K562 (cell line): Measurements from ENCODE around the gene VPS37D. TPM values are rescaled to one million over a fixed set of nuclear protein-coding genes. Genes with fewer than 3 reads are reported as not detected.

ENCODE experiments used
- DNMT1 ChIP-seq: fragments of 450-650 bp; IDR thresholded peaks from 2 replicates; pipeline ENCODE4 v1.6.1; 2016; ENCODE audit warnings: antibody characterized with exemption, mild to moderate bottlenecking
- ETV5 ChIP-seq: sonication (generic); formaldehyde crosslinking; IDR thresholded peaks from 2 replicates; pipeline ENCODE4 v1.4.0; 2020; ENCODE audit warnings: low read depth, mild to moderate bottlenecking, missing genetic modification reagents
- EZH2 ChIP-seq: IDR thresholded peaks from 2 replicates; pipeline ENCODE4 v1.6.1; 2012; ENCODE audit warnings: low read depth, mild to moderate bottlenecking, inconsistent platforms, low read length, borderline replicate concordance
- FOXP4 ChIP-seq: sonication (generic); formaldehyde crosslinking; IDR thresholded peaks from 2 replicates; pipeline ENCODE4 v1.8.0; 2022; ENCODE audit warnings: mild to moderate bottlenecking, missing genetic modification reagents, borderline replicate concordance
- KAT7 ChIP-seq: sonication (generic); formaldehyde crosslinking; IDR thresholded peaks from 2 replicates; pipeline ENCODE4 v1.8.0; 2022; ENCODE audit warnings: missing genetic modification reagents, mild to moderate bottlenecking, borderline replicate concordance
- MED1 ChIP-seq: sonication (generic); formaldehyde crosslinking; IDR thresholded peaks from 2 replicates; pipeline ENCODE4 v1.8.1; 2023; ENCODE audit warnings: missing genetic modification reagents, borderline replicate concordance
- NR2C1 ChIP-seq, 2 experiments: fragments of 450-650 bp; IDR thresholded peaks; 2 replicates each; pipeline ENCODE4 v1.6.1; 2017; ENCODE audit warnings: mild to moderate bottlenecking in 2 of 2, antibody characterized with exemption in 1 of 2, inconsistent platforms in 1 of 2, missing compliant biosample characterization in 1 of 2, missing genetic modification characterization in 1 of 2
- PRMT5 ChIP-seq: sonication (generic); formaldehyde crosslinking; IDR thresholded peaks from 2 replicates; pipeline ENCODE4 v1.5.0; 2020; ENCODE audit warnings: missing genetic modification reagents
- RB1 ChIP-seq: fragments of 450-650 bp; IDR thresholded peaks from 2 replicates; pipeline ENCODE4 v1.6.1; 2017; ENCODE audit warnings: low read depth, mild to moderate bottlenecking
- RFX5 ChIP-seq: IDR thresholded peaks from 2 replicates; pipeline ENCODE4 v1.6.1; 2011; ENCODE audit warnings: low read depth, mild to moderate bottlenecking, improper control_type of control experiment, low read length
- TEAD1 ChIP-seq, 2 experiments: fragments of 450-650 bp in 1 of 2; sonication (generic) in 1 of 2; formaldehyde crosslinking; IDR thresholded peaks; 2 replicates each; pipeline versions ENCODE4 v1.4.0 to v1.8.0; 2020 to 2022; ENCODE audit warnings: mild to moderate bottlenecking in 2 of 2, missing genetic modification reagents in 1 of 2
- ZNF232 ChIP-seq: sonication (generic); formaldehyde crosslinking; IDR thresholded peaks from 2 replicates; pipeline ENCODE4 v1.8.0; 2022; ENCODE audit warnings: mild to moderate bottlenecking, missing genetic modification reagents
- ZNF24 ChIP-seq: fragments of 450-650 bp; IDR thresholded peaks from 2 replicates; pipeline ENCODE4 v1.6.1; 2016
- polyA plus RNA-seq, 8 experiments: library from polyadenylated mRNA; depleted of rRNA in 4 of 8; stranded (reverse) in 5 of 8; unstranded in 3 of 8; fragments of >200 nt; fragmentation: Nextera tagmentation in 2 of 8; fragmentation: Illumina TruSeq in 1 of 8; extraction: Ambion mirVana in 2 of 8; extraction: Trizol in 1 of 8; gene quantifications; 2 replicates each; pipeline versions ENCODE4 v1.2.1 to v1.2.3, GENCODE V29; 2011 to 2014; ENCODE audit warnings: inconsistent platforms in 1 of 8, missing spikeins in 1 of 8
- total RNA-seq, 7 experiments: library from RNA; depleted of rRNA in 6 of 7; stranded (reverse); fragments of >200 nt in 6 of 7; fragmentation: Illumina TruSeq in 2 of 7; extraction: Trizol in 2 of 7; gene quantifications; 2 replicates each; pipeline versions ENCODE4 v1.2.1 to v1.2.3, GENCODE V29; 2011 to 2021; ENCODE audit warnings: low replicate concordance in 1 of 7
- TF ChIP-seq, protein P1 (sequence below): fragments of 250-450 bp; sonication (Bioruptor Pico); IDR thresholded peaks from 2 replicates; pipeline ENCODE4 v1.8.0; 2021; ENCODE audit warnings: mild to moderate bottlenecking, moderate library complexity
- TF ChIP-seq, protein P2 (sequence below): sonication (generic); formaldehyde crosslinking; IDR thresholded peaks from 2 replicates; pipeline ENCODE4 v1.8.1; 2023; ENCODE audit warnings: missing genetic modification reagents, mild to moderate bottlenecking, borderline replicate concordance
- TF ChIP-seq, protein P3 (sequence below): fragments of 450-650 bp; IDR thresholded peaks from 2 replicates; pipeline ENCODE4 v1.6.1; 2016
- TF ChIP-seq, protein P4 (sequence below), 2 experiments: fragments of 200-800 bp in 1 of 2; sonication (Bioruptor generic) in 1 of 2; sonication (generic) in 1 of 2; formaldehyde crosslinking in 1 of 2; IDR thresholded peaks in 1 of 2; conservative IDR thresholded peaks in 1 of 2; 2 replicates each; pipeline versions ENCODE4 v1.5.0 to v1.6.1; 2016 to 2020; ENCODE audit warnings: missing compliant biosample characterization in 1 of 2, missing genetic modification characterization in 1 of 2, missing genetic modification reagents in 1 of 2

Gene VPS37D
- total and polyA plus RNA-seq, 9 of the 15 experiments (the other 6 are each of a cell fraction or from before 2014, with no cell fraction given), result 0.25 to 2.3 (median 1.0) TPM; not detected in 3

- peak; percentile 3; the same call in 1 of the 2 replicates for TF ChIP-seq ETV5 (CRISPR knock-in tag)
- TF ChIP-seq DNMT1, result no peak
- no peak for TF ChIP-seq NR2C1 (IDR thresholded peaks at IDR 0.05)
- TF ChIP-seq NR2C1 (tag; IDR thresholded peaks at IDR 0.05), result no peak
- TF ChIP-seq, protein P1, sequence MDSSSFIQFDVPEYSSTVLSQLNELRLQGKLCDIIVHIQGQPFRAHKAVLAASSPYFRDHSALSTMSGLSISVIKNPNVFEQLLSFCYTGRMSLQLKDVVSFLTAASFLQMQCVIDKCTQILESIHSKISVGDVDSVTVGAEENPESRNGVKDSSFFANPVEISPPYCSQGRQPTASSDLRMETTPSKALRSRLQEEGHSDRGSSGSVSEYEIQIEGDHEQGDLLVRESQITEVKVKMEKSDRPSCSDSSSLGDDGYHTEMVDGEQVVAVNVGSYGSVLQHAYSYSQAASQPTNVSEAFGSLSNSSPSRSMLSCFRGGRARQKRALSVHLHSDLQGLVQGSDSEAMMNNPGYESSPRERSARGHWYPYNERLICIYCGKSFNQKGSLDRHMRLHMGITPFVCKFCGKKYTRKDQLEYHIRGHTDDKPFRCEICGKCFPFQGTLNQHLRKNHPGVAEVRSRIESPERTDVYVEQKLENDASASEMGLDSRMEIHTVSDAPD (CRISPR knock-in tag), result no peak
- no peak for TF ChIP-seq EZH2
- TF ChIP-seq PRMT5, result 0 out of 2 replicates have a peak, but pooled peaks have one; percentile 48
- 0 out of 4 replicates have a peak, but pooled peaks of 1 of the 2 experiments have one; percentile 7 for TF ChIP-seq TEAD1 (CRISPR knock-in tag; IDR thresholded peaks at IDR 0.05)
- TF ChIP-seq, protein P2, sequence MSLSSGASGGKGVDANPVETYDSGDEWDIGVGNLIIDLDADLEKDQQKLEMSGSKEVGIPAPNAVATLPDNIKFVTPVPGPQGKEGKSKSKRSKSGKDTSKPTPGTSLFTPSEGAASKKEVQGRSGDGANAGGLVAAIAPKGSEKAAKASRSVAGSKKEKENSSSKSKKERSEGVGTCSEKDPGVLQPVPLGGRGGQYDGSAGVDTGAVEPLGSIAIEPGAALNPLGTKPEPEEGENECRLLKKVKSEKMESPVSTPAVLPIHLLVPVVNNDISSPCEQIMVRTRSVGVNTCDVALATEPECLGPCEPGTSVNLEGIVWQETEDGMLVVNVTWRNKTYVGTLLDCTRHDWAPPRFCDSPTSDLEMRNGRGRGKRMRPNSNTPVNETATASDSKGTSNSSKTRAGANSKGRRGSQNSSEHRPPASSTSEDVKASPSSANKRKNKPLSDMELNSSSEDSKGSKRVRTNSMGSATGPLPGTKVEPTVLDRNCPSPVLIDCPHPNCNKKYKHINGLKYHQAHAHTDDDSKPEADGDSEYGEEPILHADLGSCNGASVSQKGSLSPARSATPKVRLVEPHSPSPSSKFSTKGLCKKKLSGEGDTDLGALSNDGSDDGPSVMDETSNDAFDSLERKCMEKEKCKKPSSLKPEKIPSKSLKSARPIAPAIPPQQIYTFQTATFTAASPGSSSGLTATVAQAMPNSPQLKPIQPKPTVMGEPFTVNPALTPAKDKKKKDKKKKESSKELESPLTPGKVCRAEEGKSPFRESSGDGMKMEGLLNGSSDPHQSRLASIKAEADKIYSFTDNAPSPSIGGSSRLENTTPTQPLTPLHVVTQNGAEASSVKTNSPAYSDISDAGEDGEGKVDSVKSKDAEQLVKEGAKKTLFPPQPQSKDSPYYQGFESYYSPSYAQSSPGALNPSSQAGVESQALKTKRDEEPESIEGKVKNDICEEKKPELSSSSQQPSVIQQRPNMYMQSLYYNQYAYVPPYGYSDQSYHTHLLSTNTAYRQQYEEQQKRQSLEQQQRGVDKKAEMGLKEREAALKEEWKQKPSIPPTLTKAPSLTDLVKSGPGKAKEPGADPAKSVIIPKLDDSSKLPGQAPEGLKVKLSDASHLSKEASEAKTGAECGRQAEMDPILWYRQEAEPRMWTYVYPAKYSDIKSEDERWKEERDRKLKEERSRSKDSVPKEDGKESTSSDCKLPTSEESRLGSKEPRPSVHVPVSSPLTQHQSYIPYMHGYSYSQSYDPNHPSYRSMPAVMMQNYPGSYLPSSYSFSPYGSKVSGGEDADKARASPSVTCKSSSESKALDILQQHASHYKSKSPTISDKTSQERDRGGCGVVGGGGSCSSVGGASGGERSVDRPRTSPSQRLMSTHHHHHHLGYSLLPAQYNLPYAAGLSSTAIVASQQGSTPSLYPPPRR (CRISPR knock-in tag), result 0 out of 2 replicates have a peak, but pooled peaks have one; percentile 10
- TF ChIP-seq MED1 (CRISPR knock-in tag), result no peak
- peak; percentile 16; the same call in 1 of the 2 replicates for TF ChIP-seq RB1
- TF ChIP-seq KAT7 (CRISPR knock-in tag), result 0 out of 2 replicates have a peak, but pooled peaks have one; percentile 93
- TF ChIP-seq ZNF24, result no peak
- TF ChIP-seq ZNF232 (CRISPR knock-in tag), result peak; percentile 75; the same call in 1 of the 2 replicates
- no peak for TF ChIP-seq RFX5
- TF ChIP-seq, protein P3, sequence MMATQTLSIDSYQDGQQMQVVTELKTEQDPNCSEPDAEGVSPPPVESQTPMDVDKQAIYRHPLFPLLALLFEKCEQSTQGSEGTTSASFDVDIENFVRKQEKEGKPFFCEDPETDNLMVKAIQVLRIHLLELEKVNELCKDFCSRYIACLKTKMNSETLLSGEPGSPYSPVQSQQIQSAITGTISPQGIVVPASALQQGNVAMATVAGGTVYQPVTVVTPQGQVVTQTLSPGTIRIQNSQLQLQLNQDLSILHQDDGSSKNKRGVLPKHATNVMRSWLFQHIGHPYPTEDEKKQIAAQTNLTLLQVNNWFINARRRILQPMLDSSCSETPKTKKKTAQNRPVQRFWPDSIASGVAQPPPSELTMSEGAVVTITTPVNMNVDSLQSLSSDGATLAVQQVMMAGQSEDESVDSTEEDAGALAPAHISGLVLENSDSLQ, result no peak
- TF ChIP-seq FOXP4 (CRISPR knock-in tag), result peak; percentile 87; the same call in 1 of the 2 replicates
- TF ChIP-seq, protein P4, sequence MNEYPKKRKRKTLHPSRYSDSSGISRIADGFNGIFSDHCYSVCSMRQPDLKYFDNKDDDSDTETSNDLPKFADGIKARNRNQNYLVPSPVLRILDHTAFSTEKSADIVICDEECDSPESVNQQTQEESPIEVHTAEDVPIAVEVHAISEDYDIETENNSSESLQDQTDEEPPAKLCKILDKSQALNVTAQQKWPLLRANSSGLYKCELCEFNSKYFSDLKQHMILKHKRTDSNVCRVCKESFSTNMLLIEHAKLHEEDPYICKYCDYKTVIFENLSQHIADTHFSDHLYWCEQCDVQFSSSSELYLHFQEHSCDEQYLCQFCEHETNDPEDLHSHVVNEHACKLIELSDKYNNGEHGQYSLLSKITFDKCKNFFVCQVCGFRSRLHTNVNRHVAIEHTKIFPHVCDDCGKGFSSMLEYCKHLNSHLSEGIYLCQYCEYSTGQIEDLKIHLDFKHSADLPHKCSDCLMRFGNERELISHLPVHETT (CRISPR knock-in tag; conservative IDR thresholded peaks at IDR 0.05 in 1 of 2, IDR thresholded peaks at IDR 0.05 in 1 of 2), result 0 out of 4 replicates have a peak, but pooled peaks of 1 of the 2 experiments have one; percentile 9
These were observed 15.1 kb downstream of the VPS37D start (continued) for GRCh38 chr7:73682745-73683055.
